B cell (primary cell): ENCODE results near the gene RAI1. TPM values are rescaled to one million over a fixed set of nuclear protein-coding genes. Genes with fewer than 3 reads are reported as not detected.

Experiments
- ATAC-seq: fragments of 200-7000 bp; cut with Tn5 transposase; one replicate; pipeline ENCODE4 v1.10.0; 2021; ENCODE audit warnings: low read depth, mild to moderate bottlenecking, moderate number of reproducible peaks, moderate library complexity
- CTCF ChIA-PET: fragments of 350-600 bp; sonication (Branson Sonifier 250); formaldehyde crosslinking; loops from one replicate; lab custom pipeline; 2021; ENCODE audit warnings: antibody characterized with exemption, inconsistent platforms; lab: Charles Lee
- POLR2A ChIA-PET: fragments of 350-600 bp; sonication (Branson Sonifier 250); formaldehyde crosslinking; loops from one replicate; lab custom pipeline; 2021; ENCODE audit warnings: antibody characterized with exemption; lab: Charles Lee
- DNase-seq: peaks from one replicate; pipeline ENCODE4 v3.0.0; 2013
- H2AFZ ChIP-seq: 2 replicates; pipeline ENCODE4 v1.6.1; 2012; ENCODE audit warnings: mild to moderate bottlenecking, low read depth, low read length; ENCODE audit not compliant: insufficient read depth, poor library complexity, severe bottlenecking
- H3K27ac ChIP-seq, 2 donors: 1 replicate in 1 of 2; 2 replicates in 1 of 2; pipeline ENCODE4 v1.5.1; 2012 to 2013; ENCODE audit warnings: low read length in 2 of 2, mild to moderate bottlenecking in 2 of 2, moderate library complexity in 1 of 2
- H3K27me3 ChIP-seq, 4 experiments: fragments of 200-600 bp in 1 of 4; sonication (generic) in 1 of 4; replicated peaks in 1 of 4; 1 replicate in 2 of 4; 2 replicates in 2 of 4; pipeline versions ENCODE4 v1.6.1 to v1.7.0; 2013 to 2016; ENCODE audit warnings: low read length in 3 of 4, mild to moderate bottlenecking in 2 of 4, mixed read lengths in 1 of 4, moderate library complexity in 1 of 4; ENCODE audit not compliant: insufficient read depth in 4 of 4, control insufficient read depth in 3 of 4; ENCODE audit errors: control extremely low read depth in 1 of 4
- H3K36me3 ChIP-seq, 2 experiments: replicated peaks in 1 of 2; 1 replicate in 1 of 2; 2 replicates in 1 of 2; pipeline versions ENCODE4 v1.6.1 to v1.7.1; 2013; ENCODE audit warnings: low read length in 1 of 2; ENCODE audit not compliant: insufficient read depth in 2 of 2, control insufficient read depth in 1 of 2; ENCODE audit errors: control extremely low read depth in 1 of 2, extremely low read depth in 1 of 2
- H3K4me1 ChIP-seq, 2 donors: fragments of 200-600 bp in 1 of 2; sonication (generic) in 1 of 2; 1 replicate in 1 of 2; 2 replicates in 1 of 2; pipeline versions ENCODE4 v1.5.1 to v1.6.1; 2013 to 2017; ENCODE audit warnings: low read length in 2 of 2; ENCODE audit not compliant: control insufficient read depth in 2 of 2, insufficient read depth in 2 of 2
- H3K4me2 ChIP-seq: replicated peaks from 2 replicates; pipeline ENCODE3; 2012; ENCODE audit warnings: mild to moderate bottlenecking, low read depth, low read length; ENCODE audit not compliant: poor library complexity, severe bottlenecking
- H3K4me3 ChIP-seq, 5 experiments: fragments of 200-600 bp in 1 of 5; sonication (generic) in 1 of 5; 1 replicate in 3 of 5; 2 replicates in 2 of 5; pipeline versions ENCODE4 v1.5.1 to v1.7.0; 2011 to 2016; ENCODE audit warnings: low read length in 4 of 5, mild to moderate bottlenecking in 4 of 5, low read depth in 2 of 5, control low read depth in 1 of 5, moderate library complexity in 1 of 5; ENCODE audit not compliant: insufficient read depth in 1 of 5; ENCODE audit errors: control extremely low read depth in 1 of 5, extremely low read depth in 1 of 5
- H3K79me2 ChIP-seq: fragments of 200-600 bp; sonication (generic); one replicate; pipeline ENCODE4 v1.6.0; 2016; ENCODE audit warnings: low read length; ENCODE audit not compliant: control insufficient read depth, insufficient read depth
- H3K9ac ChIP-seq: fragments of 200-600 bp; sonication (generic); 2 replicates; pipeline ENCODE4 v1.6.1; 2017; ENCODE audit warnings: mild to moderate bottlenecking, low read length, moderate library complexity
- H3K9me3 ChIP-seq, 3 donors: one replicate each; pipeline versions ENCODE4 v1.6.1 to v1.7.1; 2013; ENCODE audit warnings: low read length in 2 of 3; ENCODE audit not compliant: control insufficient read depth in 2 of 3, insufficient read depth in 1 of 3; ENCODE audit errors: control extremely low read depth in 1 of 3
- H4K20me1 ChIP-seq: 2 replicates; pipeline ENCODE4 v1.6.0; 2012; ENCODE audit warnings: mild to moderate bottlenecking, low read length; ENCODE audit not compliant: insufficient read depth, control insufficient read depth, poor library complexity, severe bottlenecking
- H3K27ac Mint-ChIP-seq: one replicate; pipeline ENCODE4 v1.8.0; 2021; ENCODE audit warnings: mixed read lengths
- H3K27me3 Mint-ChIP-seq: one replicate; pipeline ENCODE4 v1.8.0; 2021; ENCODE audit warnings: mixed read lengths
- H3K4me1 Mint-ChIP-seq: one replicate; pipeline ENCODE4 v1.8.0; 2021; ENCODE audit warnings: mixed read lengths
- H3K4me3 Mint-ChIP-seq: one replicate; pipeline ENCODE4 v1.8.0; 2021; ENCODE audit warnings: mixed read lengths
- H3K9me3 Mint-ChIP-seq: one replicate; pipeline ENCODE4 v1.8.0; 2022; ENCODE audit warnings: mixed read lengths; ENCODE audit not compliant: insufficient read depth
- EZH2 ChIP-seq: IDR thresholded peaks from 2 replicates; pipeline ENCODE4 v1.6.1; 2012; ENCODE audit warnings: borderline replicate concordance, low read depth, mild to moderate bottlenecking, moderate library complexity, low read length; ENCODE audit not compliant: insufficient read depth, poor library complexity, severe bottlenecking
- WGBS: methylation state at CpG from one replicate; pipeline ENCODE4 v1.1.5; 2013; ENCODE audit warnings: missing lambda C conversion rate; ENCODE audit not compliant: insufficient coverage; 5-methylcytosine and 5-hydroxymethylcytosine counted together
- intact Hi-C: fragments of 100-400 bp; cut with micrococcal nuclease; formaldehyde crosslinking; loops from one replicate; pipeline ENCODE4 v1.10.0; 2022
- polyA plus RNA-seq: library from polyadenylated mRNA; depleted of rRNA; stranded (reverse); fragments of >200 nt; gene quantifications from 2 replicates; pipeline ENCODE4 v1.2.3, GENCODE V29; 2012
- total RNA-seq, 2 donors: library from RNA; stranded (reverse); fragments of 120-200 nt in 1 of 2; gene quantifications; 1 replicate in 1 of 2; 2 replicates in 1 of 2; pipeline versions ENCODE4 v1.2.3 to v1.2.4, GENCODE V29; 2013 to 2022
- TF ChIP-seq, protein P1 (sequence below): fragments of 200-600 bp; IDR thresholded peaks from one replicate; pipeline ENCODE4 v1.8.0; 2022; ENCODE audit warnings: antibody characterized with exemption, mild to moderate bottlenecking

Gene RAI1
- total and polyA plus RNA-seq, 2 donors (not counting 1 experiment from before 2014, with no cell fraction given), result 4.7 to 34.0 TPM

- no peaks in the 10 kb centered on the region for H3K36me3 ChIP-seq
- Mint-ChIP-seq H3K4me1 (peaks cover 26% of the 10 kb centered on the region), H3K27me3 (no peaks in the 10 kb centered on the region), H3K4me3 (no peak overlapping the region), H3K9me3 (no peaks in the 10 kb centered on the region), H3K27ac (no peak overlapping the region)
- peaks cover 10 to 17% of the 10 kb centered on the region in 2 donors for H3K4me1 ChIP-seq
- 75% methylated on average over 13 of the region's 13 CpGs for WGBS
- H3K4me3 ChIP-seq, result no peak overlapping the region
- H4K20me1 ChIP-seq, result no peaks in the 10 kb centered on the region
- no peak for TF ChIP-seq EZH2
- TF ChIP-seq, protein P1, sequence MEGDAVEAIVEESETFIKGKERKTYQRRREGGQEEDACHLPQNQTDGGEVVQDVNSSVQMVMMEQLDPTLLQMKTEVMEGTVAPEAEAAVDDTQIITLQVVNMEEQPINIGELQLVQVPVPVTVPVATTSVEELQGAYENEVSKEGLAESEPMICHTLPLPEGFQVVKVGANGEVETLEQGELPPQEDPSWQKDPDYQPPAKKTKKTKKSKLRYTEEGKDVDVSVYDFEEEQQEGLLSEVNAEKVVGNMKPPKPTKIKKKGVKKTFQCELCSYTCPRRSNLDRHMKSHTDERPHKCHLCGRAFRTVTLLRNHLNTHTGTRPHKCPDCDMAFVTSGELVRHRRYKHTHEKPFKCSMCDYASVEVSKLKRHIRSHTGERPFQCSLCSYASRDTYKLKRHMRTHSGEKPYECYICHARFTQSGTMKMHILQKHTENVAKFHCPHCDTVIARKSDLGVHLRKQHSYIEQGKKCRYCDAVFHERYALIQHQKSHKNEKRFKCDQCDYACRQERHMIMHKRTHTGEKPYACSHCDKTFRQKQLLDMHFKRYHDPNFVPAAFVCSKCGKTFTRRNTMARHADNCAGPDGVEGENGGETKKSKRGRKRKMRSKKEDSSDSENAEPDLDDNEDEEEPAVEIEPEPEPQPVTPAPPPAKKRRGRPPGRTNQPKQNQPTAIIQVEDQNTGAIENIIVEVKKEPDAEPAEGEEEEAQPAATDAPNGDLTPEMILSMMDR, result no peak
- H3K9ac ChIP-seq, result no peak overlapping the region
- H3K79me2 ChIP-seq, result no peaks in the 10 kb centered on the region
- no peak overlapping the region for H3K4me2 ChIP-seq
- ChIA-PET CTCF (interaction anchor here (1.4 kb wide), 1 partner anchor 253 kb away, joined by 3 read pairs; no protein-coding TSS in a partner anchor), POLR2A (interaction anchor here (0.6 kb wide), 1 partner anchor 259 kb away, joined by 5 read pairs; no protein-coding TSS in a partner anchor)
- no peak overlapping the region for H2AFZ ChIP-seq
- no peaks in the 10 kb centered on the region for H3K27me3 ChIP-seq
- DNase-seq, result no peak
- H3K9me3 ChIP-seq, result peaks cover 0 to 3% (median 0%) of the 10 kb centered on the region in 3 donors
- H3K27ac ChIP-seq, result no peak overlapping the region
- intact Hi-C loops, result no loop called here
- no peak for ATAC-seq
Measured at GRCh38 chr17:17666111-17666714, 15.0 kb upstream of the RAI1 start.

DNA sequence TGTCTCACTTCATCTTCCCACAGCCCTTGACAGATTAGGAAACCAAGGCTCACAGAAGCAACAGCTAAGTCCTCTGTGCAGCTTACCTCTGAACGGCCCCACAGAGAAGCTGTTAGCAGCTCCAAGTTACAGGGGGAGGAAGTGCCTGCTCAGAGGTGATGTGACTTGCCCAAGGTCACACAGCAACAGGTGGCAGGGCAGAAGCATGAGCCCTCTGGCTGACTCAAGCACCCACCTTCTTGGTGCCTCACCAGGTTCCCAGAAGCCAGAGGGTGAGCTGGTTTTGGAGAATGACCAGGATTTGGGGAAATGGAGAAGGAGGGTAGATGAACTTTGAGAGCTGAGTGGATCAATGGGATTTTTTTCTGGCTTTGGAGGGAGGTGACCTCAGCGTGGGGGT is 14.0 kb upstream of the RAI1 start:
- Mint-ChIP-seq H3K4me1 (peaks cover 25% of the 10 kb centered on the region), H3K4me3 (no peak overlapping the region), H3K27ac (no peak overlapping the region), H3K27me3 (no peaks in the 10 kb centered on the region), H3K9me3 (no peaks in the 10 kb centered on the region)
- Histone ChIP-seq H4K20me1 (no peaks in the 10 kb centered on the region), H3K4me3 (no peak overlapping the region), H3K9me3 (peaks cover 0 to 3% (median 0%) of the 10 kb centered on the region in 3 donors), H3K27ac (no peak overlapping the region), H3K27me3 (no peaks in the 10 kb centered on the region), H2AFZ (no peak overlapping the region), H3K4me1 (peaks cover 12 to 21% of the 10 kb centered on the region in 2 donors), H3K36me3 (no peaks in the 10 kb centered on the region), H3K9ac (no peak overlapping the region), H3K4me2 (no peak overlapping the region), H3K79me2 (no peaks in the 10 kb centered on the region)
- no peak for ATAC-seq
- CTCF ChIA-PET, result no interaction called here
- no peak for DNase-seq
- intact Hi-C loops, result no loop called here
- TF ChIP-seq EZH2, result no peak
- TF ChIP-seq, protein P1, result no peak
- 88% methylated on average over 2 of the region's 2 CpGs for WGBS
- POLR2A ChIA-PET, result no interaction called here
